HCT116 (cell line): ENCODE measurements around the gene TOMM70. TPM values are rescaled to one million over a fixed set of nuclear protein-coding genes. Genes with fewer than 3 reads are reported as not detected.

Source experiments
- ATAC-seq: fragments of 200-7000 bp; cut with Tn5 transposase; 2 replicates; pipeline ENCODE4 v1.9.1; 2020; ENCODE audit warnings: mild to moderate bottlenecking, moderate library complexity
- BruUV-seq: library from RNA; stranded (reverse); fragments of 400-500 nt; replicated peaks from 2 replicates; lab custom pipeline; 2021; lab: Mats Ljungman, UMichigan
- CTCF ChIA-PET: fragments of 300-600 bp; sonication (Branson Sonifier 250); formaldehyde crosslinking; loops from one replicate; lab custom pipeline; 2021; ENCODE audit warnings: antibody characterized with exemption; lab: Charles Lee
- POLR2A ChIA-PET: fragments of 300-600, 350-600 bp; sonication (Branson Sonifier 250); formaldehyde crosslinking; loops from one replicate; lab custom pipeline; 2021; ENCODE audit warnings: antibody characterized with exemption; lab: Charles Lee
- RAD21 ChIA-PET, 2 experiments: fragments of 300-600 bp; sonication (Branson Sonifier 250); formaldehyde crosslinking; loops; one replicate each; lab custom pipeline; 2023; ENCODE audit warnings: low total read pairs in 2 of 2; ENCODE audit not compliant: uncharacterized antibody in 2 of 2, unreplicated experiment in 2 of 2, low non-redundant PET in 1 of 2; lab: Charles Lee
- DNase-seq: peaks from one replicate; pipeline ENCODE4 v3.0.0-alpha.2; 2010; ENCODE audit warnings: low read depth, low spot score
- H2AFZ ChIP-seq: fragments of 200-600 bp; shearing (Covaris generic), sonication (generic); 2 replicates; pipeline ENCODE4 v1.6.1; 2017; ENCODE audit warnings: low read depth, mixed run types, mixed read lengths, antibody characterized with exemption, low read length; ENCODE audit not compliant: poor library complexity, severe bottlenecking
- H3K27ac ChIP-seq: 2 replicates; pipeline ENCODE4 v1.5.1; 2012; ENCODE audit warnings: low read depth, low read length
- H3K27me3 ChIP-seq: fragments of 200-600 bp; sonication (generic); 2 replicates; pipeline ENCODE4 v1.6.1; 2016; ENCODE audit warnings: mixed run types, low read length, mixed read lengths; ENCODE audit not compliant: insufficient read depth
- H3K36me3 ChIP-seq, 2 experiments: fragments of 200-500 bp in 1 of 2; fragments of 200-600 bp in 1 of 2; sonication (Bioruptor generic) in 1 of 2; sonication (generic) in 1 of 2; 2 replicates each; pipeline versions ENCODE4 v1.5.1 to v1.6.1; 2014 to 2016; ENCODE audit warnings: low read length in 2 of 2, inconsistent platforms in 1 of 2, mixed read lengths in 1 of 2, mixed run types in 1 of 2; ENCODE audit not compliant: insufficient read depth in 2 of 2, control insufficient read depth in 1 of 2
- H3K4me1 ChIP-seq, 2 experiments: fragments of 200-600 bp in 1 of 2; sonication (generic) in 1 of 2; 2 replicates each; pipeline versions ENCODE4 v1.5.1 to v1.6.1; 2012 to 2017; ENCODE audit warnings: low read length in 2 of 2, inconsistent platforms in 1 of 2, mild to moderate bottlenecking in 1 of 2, mixed read lengths in 1 of 2, mixed run types in 1 of 2, moderate library complexity in 1 of 2; ENCODE audit not compliant: insufficient read depth in 2 of 2, control insufficient read depth in 1 of 2
- H3K4me2 ChIP-seq: fragments of 200-600 bp; sonication (generic); 2 replicates; pipeline ENCODE4 v1.6.1; 2017; ENCODE audit warnings: mixed run types, low read length, mixed read lengths
- H3K4me3 ChIP-seq, 2 experiments: fragments of 200-600 bp in 1 of 2; sonication (generic) in 1 of 2; replicated peaks in 1 of 2; 2 replicates each; pipeline ENCODE4 v1.5.1; 2011 to 2016; ENCODE audit warnings: low read length in 2 of 2, control low read depth in 1 of 2, low read depth in 1 of 2, mild to moderate bottlenecking in 1 of 2, mixed read lengths in 1 of 2, mixed run types in 1 of 2
- H3K79me2 ChIP-seq: fragments of 200-600 bp; sonication (generic); 2 replicates; pipeline ENCODE4 v1.6.1; 2017; ENCODE audit warnings: mild to moderate bottlenecking, mixed run types, low read length, moderate library complexity, mixed read lengths; ENCODE audit not compliant: insufficient read depth
- H3K9ac ChIP-seq: fragments of 200-600 bp; sonication (generic); 2 replicates; pipeline ENCODE4 v1.6.1; 2016; ENCODE audit warnings: low read length, mixed read lengths
- H3K9me2 ChIP-seq: fragments of 200-600 bp; sonication (generic), shearing (Covaris generic); 2 replicates; pipeline ENCODE4 v1.6.1; 2017; ENCODE audit warnings: mixed run types, mild to moderate bottlenecking, moderate library complexity; ENCODE audit not compliant: insufficient read depth
- H3K9me3 ChIP-seq, 2 experiments: fragments of 200-500 bp in 1 of 2; fragments of 200-600 bp in 1 of 2; sonication (Bioruptor generic) in 1 of 2; sonication (generic) in 1 of 2; 2 replicates each; pipeline ENCODE4 v1.6.1; 2014 to 2017; ENCODE audit warnings: low read length in 2 of 2, mixed read lengths in 2 of 2, inconsistent platforms in 1 of 2, low read depth in 1 of 2, mild to moderate bottlenecking in 1 of 2, mixed run types in 1 of 2, moderate library complexity in 1 of 2; ENCODE audit not compliant: control insufficient read depth in 1 of 2, insufficient read depth in 1 of 2
- H4K20me1 ChIP-seq: fragments of 200-600 bp; sonication (generic), shearing (Covaris generic); 2 replicates; pipeline ENCODE4 v1.6.1; 2017; ENCODE audit warnings: mixed run types, mild to moderate bottlenecking, moderate library complexity; ENCODE audit not compliant: insufficient read depth
- ATF3 ChIP-seq: IDR thresholded peaks from 2 replicates; pipeline ENCODE4 v1.6.1; 2012
- CBX3 ChIP-seq: IDR thresholded peaks from 2 replicates; pipeline ENCODE4 v1.6.1; 2012; ENCODE audit warnings: low read depth
- CEBPB ChIP-seq: IDR thresholded peaks from 2 replicates; pipeline ENCODE4 v1.6.1; 2012; ENCODE audit warnings: low read depth
- EGR1 ChIP-seq: IDR thresholded peaks from 2 replicates; pipeline ENCODE4 v1.6.1; 2012; ENCODE audit warnings: low read depth
- ELF1 ChIP-seq: IDR thresholded peaks from 2 replicates; pipeline ENCODE4 v1.6.1; 2012; ENCODE audit warnings: low read depth, borderline replicate concordance
- EZH2 ChIP-seq: fragments of 200-600 bp; sonication (generic); IDR thresholded peaks from 2 replicates; pipeline ENCODE4 v1.6.1; 2017; ENCODE audit warnings: antibody characterized with exemption, mixed run types
- FOSL1 ChIP-seq: IDR thresholded peaks from 2 replicates; pipeline ENCODE4 v1.6.1; 2012; ENCODE audit warnings: low read depth
- JUND ChIP-seq: IDR thresholded peaks from 2 replicates; pipeline ENCODE4 v1.6.1; 2012
- POLR2A ChIP-seq: IDR thresholded peaks from 2 replicates; pipeline ENCODE4 v1.7.0; 2011; ENCODE audit warnings: borderline replicate concordance; ENCODE audit not compliant: insufficient read depth, insufficient read length; ENCODE audit errors: extremely low read depth
- POLR2AphosphoS5 ChIP-seq: IDR thresholded peaks from 2 replicates; pipeline ENCODE4 v1.6.1; 2011; ENCODE audit warnings: mild to moderate bottlenecking, low read depth, low read length, moderate library complexity
- RAD21 ChIP-seq: IDR thresholded peaks from 2 replicates; pipeline ENCODE4 v1.6.1; 2012; ENCODE audit warnings: low read depth, mild to moderate bottlenecking
- SIN3A ChIP-seq: IDR thresholded peaks from 2 replicates; pipeline ENCODE4 v1.6.1; 2012; ENCODE audit warnings: low read depth
- TCF7L2 ChIP-seq: IDR thresholded peaks from 2 replicates; pipeline ENCODE4 v1.7.0; 2011; ENCODE audit warnings: borderline replicate concordance, inconsistent platforms; ENCODE audit not compliant: insufficient read depth, insufficient read length; ENCODE audit errors: extremely low read depth
- ZBTB33 ChIP-seq: IDR thresholded peaks from 2 replicates; pipeline ENCODE4 v1.6.1; 2011; ENCODE audit warnings: mild to moderate bottlenecking, low read length, moderate library complexity; ENCODE audit not compliant: insufficient replicate concordance; ENCODE audit errors: extremely low read depth
- intact Hi-C: fragments of 100-400 bp; cut with micrococcal nuclease; formaldehyde crosslinking; loops from 2 replicates; pipeline ENCODE4 v1.10.0; 2022
- total RNA-seq: library from RNA; stranded (reverse); gene quantifications from one replicate; pipeline ENCODE4 v1.2.1, GENCODE V29; 2021; ENCODE audit not compliant: unreplicated experiment
- TF ChIP-seq, protein P1 (sequence below): IDR thresholded peaks from 2 replicates; pipeline ENCODE4 v1.6.1; 2012; ENCODE audit warnings: low read depth

Gene TOMM70
- total RNA-seq, 1 experiment from 2014 or later: 54.9 TPM

DNA sequence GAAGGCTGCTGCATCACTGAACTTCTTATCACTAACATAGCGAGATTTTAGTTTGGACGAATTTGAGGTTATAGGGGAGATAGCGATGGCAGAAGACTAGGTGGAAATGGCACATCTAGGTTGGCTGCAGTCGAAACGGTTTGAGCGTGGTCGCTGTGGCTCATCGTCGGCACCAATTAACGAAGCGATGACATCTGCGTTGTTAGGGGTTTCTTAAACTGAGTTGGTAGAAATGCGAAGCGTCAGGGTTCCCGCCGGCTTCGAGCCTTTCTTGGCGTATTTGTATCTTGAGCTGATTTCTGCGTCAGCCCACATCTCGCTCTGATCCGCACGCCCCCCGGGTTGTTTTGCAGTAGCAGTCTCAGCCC, 769 bp upstream of the TOMM70 start:
- intact Hi-C loops: no loop called here
- ATAC-seq (no peak), DNase-seq (no peak)
- H3K9me3 ChIP-seq: no peaks in the 10 kb centered on the region
- H3K27ac ChIP-seq: peak overlapping the region; percentile 78
- H3K4me3 ChIP-seq: peak overlapping the region; percentile 72 to 93
- RAD21 ChIA-PET: no interaction called here
- peak overlapping the region; percentile 91 for H3K4me2 ChIP-seq
- no TSS peak for BruUV-seq
- peaks cover 43% of the 10 kb centered on the region for H3K79me2 ChIP-seq
- no peak for TF ChIP-seq SIN3A
- TF ChIP-seq POLR2AphosphoS5: no peak
- TF ChIP-seq RAD21: no peak
- no peak for TF ChIP-seq JUND
- TF ChIP-seq CBX3: no peak
- no peak for TF ChIP-seq CEBPB
- TF ChIP-seq ELF1: no peak
- TF ChIP-seq POLR2A: no peak
- TF ChIP-seq EZH2: no peak
- no peak for TF ChIP-seq TCF7L2
- no peak for TF ChIP-seq EGR1
- no peak for TF ChIP-seq ATF3
- TF ChIP-seq, protein P1, sequence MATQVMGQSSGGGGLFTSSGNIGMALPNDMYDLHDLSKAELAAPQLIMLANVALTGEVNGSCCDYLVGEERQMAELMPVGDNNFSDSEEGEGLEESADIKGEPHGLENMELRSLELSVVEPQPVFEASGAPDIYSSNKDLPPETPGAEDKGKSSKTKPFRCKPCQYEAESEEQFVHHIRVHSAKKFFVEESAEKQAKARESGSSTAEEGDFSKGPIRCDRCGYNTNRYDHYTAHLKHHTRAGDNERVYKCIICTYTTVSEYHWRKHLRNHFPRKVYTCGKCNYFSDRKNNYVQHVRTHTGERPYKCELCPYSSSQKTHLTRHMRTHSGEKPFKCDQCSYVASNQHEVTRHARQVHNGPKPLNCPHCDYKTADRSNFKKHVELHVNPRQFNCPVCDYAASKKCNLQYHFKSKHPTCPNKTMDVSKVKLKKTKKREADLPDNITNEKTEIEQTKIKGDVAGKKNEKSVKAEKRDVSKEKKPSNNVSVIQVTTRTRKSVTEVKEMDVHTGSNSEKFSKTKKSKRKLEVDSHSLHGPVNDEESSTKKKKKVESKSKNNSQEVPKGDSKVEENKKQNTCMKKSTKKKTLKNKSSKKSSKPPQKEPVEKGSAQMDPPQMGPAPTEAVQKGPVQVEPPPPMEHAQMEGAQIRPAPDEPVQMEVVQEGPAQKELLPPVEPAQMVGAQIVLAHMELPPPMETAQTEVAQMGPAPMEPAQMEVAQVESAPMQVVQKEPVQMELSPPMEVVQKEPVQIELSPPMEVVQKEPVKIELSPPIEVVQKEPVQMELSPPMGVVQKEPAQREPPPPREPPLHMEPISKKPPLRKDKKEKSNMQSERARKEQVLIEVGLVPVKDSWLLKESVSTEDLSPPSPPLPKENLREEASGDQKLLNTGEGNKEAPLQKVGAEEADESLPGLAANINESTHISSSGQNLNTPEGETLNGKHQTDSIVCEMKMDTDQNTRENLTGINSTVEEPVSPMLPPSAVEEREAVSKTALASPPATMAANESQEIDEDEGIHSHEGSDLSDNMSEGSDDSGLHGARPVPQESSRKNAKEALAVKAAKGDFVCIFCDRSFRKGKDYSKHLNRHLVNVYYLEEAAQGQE: no peak
- TF ChIP-seq FOSL1: no peak
- TF ChIP-seq ZBTB33: no peak
- TF ChIP-seq, all 23 proteins: peak for 0
- POLR2A ChIA-PET: interaction anchor here (0.6 to 1.6 kb wide), 8 partner anchors 10 to 1675 kb away, joined by 3 read pairs; no protein-coding TSS in a partner anchor
- peaks cover 14 to 24% of the 10 kb centered on the region in 2 experiments for H3K4me1 ChIP-seq
- no peaks in the 10 kb centered on the region for H3K9me2 ChIP-seq
- H3K36me3 ChIP-seq: no peaks in the 10 kb centered on the region
- CTCF ChIA-PET: interaction anchor here (1.0 kb wide), 1 partner anchor 61 kb away, joined by 4 read pairs; no protein-coding TSS in a partner anchor
- H2AFZ ChIP-seq: peak overlapping the region; percentile 64
- H4K20me1 ChIP-seq: 0 out of 2 replicates have a peak, but pooled peaks cover 3% of the 10 kb centered on the region
- H3K9ac ChIP-seq: peak overlapping the region; percentile 74
- H3K27me3 ChIP-seq: no peaks in the 10 kb centered on the region
